Measurements from ENCODE around the gene TICRR. TPM values are rescaled to one million over a fixed set of nuclear protein-coding genes. Genes with fewer than 3 reads are reported as not detected.

Gene TICRR
- total and polyA plus RNA-seq, 2 of the 13 experiments (the other 11 are each of a cell fraction or from before 2014, with no cell fraction given), result 4.1 to 14.3 TPM

DNA sequence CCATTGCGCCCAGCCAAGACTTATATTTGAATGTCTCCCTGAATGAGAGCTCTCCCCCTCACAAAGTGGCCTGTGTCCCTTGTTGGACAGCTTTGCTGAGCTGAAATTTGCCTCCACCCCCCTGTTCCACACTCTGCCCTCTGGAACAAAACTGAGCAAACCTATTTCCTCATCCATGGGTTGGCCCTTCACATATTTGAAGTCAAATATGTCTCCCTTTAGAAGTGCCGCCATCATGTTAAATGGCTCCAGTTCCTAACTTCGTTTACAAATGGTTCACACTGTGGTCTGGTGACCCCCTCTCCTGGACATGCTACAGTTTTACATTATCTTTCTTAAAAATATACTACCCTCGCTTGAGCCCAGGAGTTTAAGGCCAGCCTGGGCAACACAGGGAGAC, 99.3 kb downstream of the TICRR start (continued):
- TF ChIP-seq, protein P1, sequence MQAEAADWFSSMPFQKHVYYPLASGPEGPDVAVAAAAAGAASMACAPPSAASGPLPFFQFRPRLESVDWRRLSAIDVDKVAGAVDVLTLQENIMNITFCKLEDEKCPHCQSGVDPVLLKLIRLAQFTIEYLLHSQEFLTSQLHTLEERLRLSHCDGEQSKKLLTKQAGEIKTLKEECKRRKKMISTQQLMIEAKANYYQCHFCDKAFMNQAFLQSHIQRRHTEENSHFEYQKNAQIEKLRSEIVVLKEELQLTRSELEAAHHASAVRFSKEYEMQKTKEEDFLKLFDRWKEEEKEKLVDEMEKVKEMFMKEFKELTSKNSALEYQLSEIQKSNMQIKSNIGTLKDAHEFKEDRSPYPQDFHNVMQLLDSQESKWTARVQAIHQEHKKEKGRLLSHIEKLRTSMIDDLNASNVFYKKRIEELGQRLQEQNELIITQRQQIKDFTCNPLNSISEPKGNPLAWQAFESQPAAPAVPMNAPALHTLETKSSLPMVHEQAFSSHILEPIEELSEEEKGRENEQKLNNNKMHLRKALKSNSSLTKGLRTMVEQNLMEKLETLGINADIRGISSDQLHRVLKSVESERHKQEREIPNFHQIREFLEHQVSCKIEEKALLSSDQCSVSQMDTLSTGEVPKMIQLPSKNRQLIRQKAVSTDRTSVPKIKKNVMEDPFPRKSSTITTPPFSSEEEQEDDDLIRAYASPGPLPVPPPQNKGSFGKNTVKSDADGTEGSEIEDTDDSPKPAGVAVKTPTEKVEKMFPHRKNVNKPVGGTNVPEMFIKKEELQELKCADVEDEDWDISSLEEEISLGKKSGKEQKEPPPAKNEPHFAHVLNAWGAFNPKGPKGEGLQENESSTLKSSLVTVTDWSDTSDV (CRISPR knock-in tag; IDR thresholded peaks at IDR 0.05), result no peak
- TF ChIP-seq EHMT2 (IDR thresholded peaks at IDR 0.05; ENCODE audit: borderline replicate concordance, low read depth, low read length), result peak; percentile 44; the same call in 1 of the 2 replicates

DNA sequence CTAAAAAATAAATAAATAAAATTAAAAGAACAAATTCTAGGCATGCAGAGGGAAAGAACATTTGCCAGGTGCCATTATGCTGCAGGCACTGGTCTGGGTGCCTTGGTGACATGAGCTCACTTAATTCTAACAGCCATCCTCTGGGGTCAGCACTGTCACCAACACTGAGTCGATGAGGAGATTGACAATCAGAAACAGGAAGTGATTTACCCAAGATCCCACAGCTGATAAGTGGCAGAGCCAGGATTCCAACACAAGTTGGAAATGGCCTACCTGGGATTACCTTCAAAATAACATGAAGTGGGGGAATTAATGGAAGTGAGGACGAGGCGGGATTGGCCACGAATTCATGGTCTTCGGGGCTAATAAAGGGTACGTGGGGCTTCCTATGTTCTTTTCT, 100.3 kb downstream of the TICRR start:
- Histone ChIP-seq H3K36me3 (replicated peaks in 1 of 2; ENCODE audit: control insufficient read depth in 1 of 2, insufficient read depth in 2 of 2, low read length in 2 of 2) (no peaks in the 10 kb centered on the region), H4K20me1 (ENCODE audit: insufficient read depth, low read length) (no peaks in the 10 kb centered on the region), H3K9me3 (ENCODE audit: low read length) (no peaks in the 10 kb centered on the region), H3K27me3 (ENCODE audit: control insufficient read depth in 1 of 2, insufficient read depth in 2 of 2, low read length in 2 of 2) (no peaks in the 10 kb centered on the region), H3K4me2 (ENCODE audit: low read depth, low read length) (no peak overlapping the region), H3K4me3 (replicated peaks in 1 of 3; ENCODE audit: insufficient read depth in 1 of 3, low read depth in 2 of 3, low read length in 3 of 3) (no peak overlapping the region), H2AFZ (ENCODE audit: low read length) (no peak overlapping the region), H3K4me1 (ENCODE audit: insufficient read depth, low read length) (peaks cover 51% of the 10 kb centered on the region), H3K79me2 (ENCODE audit: insufficient read depth, low read length) (no peaks in the 10 kb centered on the region), H3K9ac (ENCODE audit: insufficient read depth, low read depth, low read length) (no peak overlapping the region), H3K27ac (ENCODE audit: extremely low read length, insufficient read depth, low read length) (no peak overlapping the region)
- WGBS (ENCODE audit: low lambda C conversion rate), result 82% methylated on average over 6 of the region's 6 CpGs
- no peak for TF ChIP-seq TCF7 (IDR thresholded peaks at IDR 0.05; ENCODE audit: low read depth)
- no peak for TF ChIP-seq ZFP62 (CRISPR knock-in tag; IDR thresholded peaks at IDR 0.05)
- TF ChIP-seq, protein P2, sequence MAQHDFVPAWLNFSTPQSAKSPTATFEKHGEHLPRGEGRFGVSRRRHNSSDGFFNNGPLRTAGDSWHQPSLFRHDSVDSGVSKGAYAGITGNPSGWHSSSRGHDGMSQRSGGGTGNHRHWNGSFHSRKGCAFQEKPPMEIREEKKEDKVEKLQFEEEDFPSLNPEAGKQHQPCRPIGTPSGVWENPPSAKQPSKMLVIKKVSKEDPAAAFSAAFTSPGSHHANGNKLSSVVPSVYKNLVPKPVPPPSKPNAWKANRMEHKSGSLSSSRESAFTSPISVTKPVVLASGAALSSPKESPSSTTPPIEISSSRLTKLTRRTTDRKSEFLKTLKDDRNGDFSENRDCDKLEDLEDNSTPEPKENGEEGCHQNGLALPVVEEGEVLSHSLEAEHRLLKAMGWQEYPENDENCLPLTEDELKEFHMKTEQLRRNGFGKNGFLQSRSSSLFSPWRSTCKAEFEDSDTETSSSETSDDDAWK (CRISPR knock-in tag; IDR thresholded peaks at IDR 0.05), result no peak
- no peak for TF ChIP-seq SRF (IDR thresholded peaks at IDR 0.05; ENCODE audit: low read depth, low read length)
- TF ChIP-seq ZNF547 (CRISPR knock-in tag; IDR thresholded peaks at IDR 0.05), result no peak
- no peak for TF ChIP-seq RARG (CRISPR knock-in tag; IDR thresholded peaks at IDR 0.05; ENCODE audit: low read depth)
- no peak for TF ChIP-seq AKAP8 (CRISPR knock-in tag; IDR thresholded peaks at IDR 0.05)
- TF ChIP-seq, protein P3, sequence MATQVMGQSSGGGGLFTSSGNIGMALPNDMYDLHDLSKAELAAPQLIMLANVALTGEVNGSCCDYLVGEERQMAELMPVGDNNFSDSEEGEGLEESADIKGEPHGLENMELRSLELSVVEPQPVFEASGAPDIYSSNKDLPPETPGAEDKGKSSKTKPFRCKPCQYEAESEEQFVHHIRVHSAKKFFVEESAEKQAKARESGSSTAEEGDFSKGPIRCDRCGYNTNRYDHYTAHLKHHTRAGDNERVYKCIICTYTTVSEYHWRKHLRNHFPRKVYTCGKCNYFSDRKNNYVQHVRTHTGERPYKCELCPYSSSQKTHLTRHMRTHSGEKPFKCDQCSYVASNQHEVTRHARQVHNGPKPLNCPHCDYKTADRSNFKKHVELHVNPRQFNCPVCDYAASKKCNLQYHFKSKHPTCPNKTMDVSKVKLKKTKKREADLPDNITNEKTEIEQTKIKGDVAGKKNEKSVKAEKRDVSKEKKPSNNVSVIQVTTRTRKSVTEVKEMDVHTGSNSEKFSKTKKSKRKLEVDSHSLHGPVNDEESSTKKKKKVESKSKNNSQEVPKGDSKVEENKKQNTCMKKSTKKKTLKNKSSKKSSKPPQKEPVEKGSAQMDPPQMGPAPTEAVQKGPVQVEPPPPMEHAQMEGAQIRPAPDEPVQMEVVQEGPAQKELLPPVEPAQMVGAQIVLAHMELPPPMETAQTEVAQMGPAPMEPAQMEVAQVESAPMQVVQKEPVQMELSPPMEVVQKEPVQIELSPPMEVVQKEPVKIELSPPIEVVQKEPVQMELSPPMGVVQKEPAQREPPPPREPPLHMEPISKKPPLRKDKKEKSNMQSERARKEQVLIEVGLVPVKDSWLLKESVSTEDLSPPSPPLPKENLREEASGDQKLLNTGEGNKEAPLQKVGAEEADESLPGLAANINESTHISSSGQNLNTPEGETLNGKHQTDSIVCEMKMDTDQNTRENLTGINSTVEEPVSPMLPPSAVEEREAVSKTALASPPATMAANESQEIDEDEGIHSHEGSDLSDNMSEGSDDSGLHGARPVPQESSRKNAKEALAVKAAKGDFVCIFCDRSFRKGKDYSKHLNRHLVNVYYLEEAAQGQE (IDR thresholded peaks at IDR 0.05; ENCODE audit: borderline replicate concordance in 1 of 2, low read depth in 1 of 2, low read length in 2 of 2), result no peak
- no peak for TF ChIP-seq ATF7-NPFF (CRISPR knock-in tag; IDR thresholded peaks at IDR 0.05; ENCODE audit: low read depth)
- TF ChIP-seq HNF4G (IDR thresholded peaks at IDR 0.05; ENCODE audit: borderline replicate concordance, low read depth, low read length), result no peak
- TF ChIP-seq HNF4G (CRISPR knock-in tag; IDR thresholded peaks at IDR 0.05; ENCODE audit: borderline replicate concordance, low read depth), result no peak
- TF ChIP-seq ZNF138 (CRISPR knock-in tag; IDR thresholded peaks at IDR 0.05; ENCODE audit: low read depth), result no peak
- ATAC-seq (no peak), FAIRE-seq (no peak), DNase-seq (ENCODE audit: low spot score) (no peak)
- no TSS peak for BruUV-seq (replicated peaks)
- POLR2A ChIA-PET, result no interaction called here
- in situ Hi-C loops (cut with HindIII; ENCODE audit: extremely low pct_ligation_motif_present, low pct_unique_long_range_greater_than_20kb) (no loop called here), intact Hi-C loops (cut with micrococcal nuclease; ENCODE audit: unreplicated experiment) (loop anchor here (10.0 kb wide), 1 partner anchor 181 kb away; the partner anchor contains the start of gene RHCG)
- CTCF ChIA-PET (ENCODE audit: low intra/inter-chr PET ratio, low total read pairs), result interaction anchor here (2.5 kb wide), 1 partner anchor 28 kb away, joined by 28 read pairs; no protein-coding TSS in a partner anchor
